Hematopoietic multipotent progenitor cell treated with erythropoietin and hydrocortisone succinate and interleukin-3 and kit ligand, for 6 days (in vitro differentiated cells): Measurements from ENCODE around the gene PLA2G15.

Source experiments
- DNase-seq: peaks from one replicate; pipeline ENCODE4 v3.0.0-alpha.2; 2015

PLA2G15 gene

GRCh38 chr16:68244903-68245853 lies at the start of gene PLA2G15:
TSS of gene PLA2G15 (plus strand) at chr16:68245373. CDS start at chr16:68245427, 54 bp downstream.
- DNase-seq = peak; percentile 95

GRCh38 chr16:68197250-68197649 lies 47.9 kb upstream of the PLA2G15 start:
- DNase-seq = no peak

- DNase-seq = no peak
Observed at GRCh38 chr16:68200088-68200783, 44.9 kb upstream of the PLA2G15 start.

- DNase-seq = no peak
Observed at GRCh38 chr16:68202091-68202519, 43.1 kb upstream of the PLA2G15 start.

GRCh38 chr16:68206245-68206644 lies 38.9 kb upstream of the PLA2G15 start:
- DNase-seq = no peak

- no peak for DNase-seq
Observed at GRCh38 chr16:68214726-68215125, 30.4 kb upstream of the PLA2G15 start.

- DNase-seq = no peak
Observed at GRCh38 chr16:68215302-68215701, 29.9 kb upstream of the PLA2G15 start.

GRCh38 chr16:68216240-68216639 lies 28.9 kb upstream of the PLA2G15 start:
- DNase-seq = no peak

GRCh38 chr16:68217506-68217905 lies 27.7 kb upstream of the PLA2G15 start:
- DNase-seq = no peak

- no peak for DNase-seq
Observed at GRCh38 chr16:68219725-68220351, 25.3 kb upstream of the PLA2G15 start.

- DNase-seq = no peak
Observed at GRCh38 chr16:68223072-68223471, 22.1 kb upstream of the PLA2G15 start.

- DNase-seq = no peak
Observed at GRCh38 chr16:68226116-68226515, 19.1 kb upstream of the PLA2G15 start.

- no peak for DNase-seq
Observed at GRCh38 chr16:68227183-68227793, 17.9 kb upstream of the PLA2G15 start.

GRCh38 chr16:68227850-68228553 lies 17.2 kb upstream of the PLA2G15 start:
- no peak for DNase-seq

- DNase-seq = no peak
Observed at GRCh38 chr16:68228652-68229051, 16.5 kb upstream of the PLA2G15 start.

GRCh38 chr16:68229431-68230175 lies 15.6 kb upstream of the PLA2G15 start:
- peak; percentile 82 for DNase-seq

GRCh38 chr16:68230176-68230571 lies 15.0 kb upstream of the PLA2G15 start:
- no peak for DNase-seq

GRCh38 chr16:68230956-68231355 lies 14.2 kb upstream of the PLA2G15 start:
- DNase-seq = no peak

GRCh38 chr16:68231384-68232136 lies 13.6 kb upstream of the PLA2G15 start:
- DNase-seq = no peak

- DNase-seq = no peak
Observed at GRCh38 chr16:68232335-68232734, 12.8 kb upstream of the PLA2G15 start.
